ENCODE measurements around the gene PSD4. TPM values are rescaled to one million over a fixed set of nuclear protein-coding genes. Genes with fewer than 3 reads are reported as not detected.

PSD4 gene
- total RNA-seq, 1 experiment from 2014 or later = 9.6 TPM

DNA sequence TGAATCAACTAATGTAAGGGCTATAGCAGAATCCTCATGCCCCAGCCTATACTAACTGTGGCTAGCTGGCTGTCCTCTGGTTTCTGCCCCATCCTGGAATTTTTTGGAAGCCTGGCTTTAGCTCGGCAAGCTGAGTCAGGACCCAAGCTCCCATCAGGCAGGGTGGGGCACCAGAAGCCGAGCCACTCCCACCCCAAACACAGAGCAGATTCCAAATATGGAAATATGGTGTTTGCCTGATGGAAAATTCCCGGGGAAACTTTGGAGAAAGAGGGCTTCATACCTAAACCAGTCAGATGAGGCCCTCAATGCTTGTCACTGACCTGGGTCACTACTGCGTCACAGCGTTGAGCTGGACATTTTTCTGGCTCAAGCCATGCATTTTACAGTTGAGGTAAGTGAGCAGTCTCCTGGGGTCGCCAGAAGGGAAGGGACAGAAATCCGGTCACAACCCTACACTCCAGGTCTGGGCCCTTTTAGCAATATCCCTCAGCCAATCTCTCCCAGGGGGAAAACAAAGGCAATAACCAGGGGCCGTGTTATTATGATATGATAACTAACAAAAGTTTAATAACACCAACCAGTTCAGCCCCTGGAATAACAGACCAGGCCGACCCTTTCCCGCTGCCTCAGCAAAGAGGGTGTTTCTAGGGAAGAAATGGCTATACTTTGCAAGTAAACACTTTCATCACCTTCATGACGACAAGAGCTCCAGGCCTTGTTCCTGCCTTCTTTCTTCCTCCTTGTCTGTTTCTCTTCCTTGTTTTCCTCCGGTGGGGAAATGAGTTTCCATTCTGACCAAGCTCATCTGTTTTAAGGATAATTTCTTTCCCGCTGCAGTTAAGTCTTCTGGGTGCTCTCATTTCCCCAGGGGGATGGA is 37.7 kb downstream of the PSD4 start:
- TF ChIP-seq, protein P1, sequence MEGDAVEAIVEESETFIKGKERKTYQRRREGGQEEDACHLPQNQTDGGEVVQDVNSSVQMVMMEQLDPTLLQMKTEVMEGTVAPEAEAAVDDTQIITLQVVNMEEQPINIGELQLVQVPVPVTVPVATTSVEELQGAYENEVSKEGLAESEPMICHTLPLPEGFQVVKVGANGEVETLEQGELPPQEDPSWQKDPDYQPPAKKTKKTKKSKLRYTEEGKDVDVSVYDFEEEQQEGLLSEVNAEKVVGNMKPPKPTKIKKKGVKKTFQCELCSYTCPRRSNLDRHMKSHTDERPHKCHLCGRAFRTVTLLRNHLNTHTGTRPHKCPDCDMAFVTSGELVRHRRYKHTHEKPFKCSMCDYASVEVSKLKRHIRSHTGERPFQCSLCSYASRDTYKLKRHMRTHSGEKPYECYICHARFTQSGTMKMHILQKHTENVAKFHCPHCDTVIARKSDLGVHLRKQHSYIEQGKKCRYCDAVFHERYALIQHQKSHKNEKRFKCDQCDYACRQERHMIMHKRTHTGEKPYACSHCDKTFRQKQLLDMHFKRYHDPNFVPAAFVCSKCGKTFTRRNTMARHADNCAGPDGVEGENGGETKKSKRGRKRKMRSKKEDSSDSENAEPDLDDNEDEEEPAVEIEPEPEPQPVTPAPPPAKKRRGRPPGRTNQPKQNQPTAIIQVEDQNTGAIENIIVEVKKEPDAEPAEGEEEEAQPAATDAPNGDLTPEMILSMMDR (IDR thresholded peaks at IDR 0.05; ENCODE audit: unreplicated experiment) = no peak
- H3K27me3 Mint-ChIP-seq (ENCODE audit: insufficient read depth, unreplicated experiment) = no peaks in the 10 kb centered on the region
- peak; percentile 78 for DNase-seq (ENCODE audit: unreplicated experiment)
- BruUV-seq (replicated peaks) = TSS peak; percentile 79
- ChIA-PET CTCF (interaction anchor here (1.0 to 19.2 kb wide), 13 partner anchors 9 to 179 kb away, joined by 3 to 505 read pairs (median 3); no protein-coding TSS in a partner anchor), POLR2A (interaction anchor here (0.6 to 4.4 kb wide), 8 partner anchors 9 to 239 kb away, joined by 3 to 64 read pairs (median 4); no protein-coding TSS in a partner anchor)
- peaks cover 6% of the 10 kb centered on the region for H3K36me3 Mint-ChIP-seq (ENCODE audit: insufficient read depth, unreplicated experiment)
- H3K27ac Mint-ChIP-seq (ENCODE audit: low read depth, unreplicated experiment) = peak overlapping the region; percentile 92
- no peaks in the 10 kb centered on the region for H3K9me3 Mint-ChIP-seq (ENCODE audit: unreplicated experiment)
- no peak overlapping the region for H3K4me3 Mint-ChIP-seq (ENCODE audit: unreplicated experiment)
- intact Hi-C loops (cut with micrococcal nuclease) = loop anchor here (2.0 kb wide), 1 partner anchor 71 kb away; no protein-coding TSS in a partner anchor
- H3K4me1 Mint-ChIP-seq (ENCODE audit: insufficient read depth, unreplicated experiment) = peaks cover 30% of the 10 kb centered on the region

GRCh38 chr2:113212245-113213060 is 38.7 kb downstream of the PSD4 start:
- ChIA-PET POLR2A (interaction anchor here (0.6 to 4.4 kb wide), 6 partner anchors 10 to 238 kb away, joined by 3 to 64 read pairs (median 6); no protein-coding TSS in a partner anchor), CTCF (interaction anchor here (0.6 to 19.2 kb wide), 9 partner anchors 8 to 178 kb away, joined by 3 to 505 read pairs (median 11); no protein-coding TSS in a partner anchor)
- Mint-ChIP-seq H3K4me3 (ENCODE audit: unreplicated experiment) (no peak overlapping the region), H3K27me3 (ENCODE audit: insufficient read depth, unreplicated experiment) (no peaks in the 10 kb centered on the region), H3K4me1 (ENCODE audit: insufficient read depth, unreplicated experiment) (peaks cover 30% of the 10 kb centered on the region), H3K9me3 (ENCODE audit: unreplicated experiment) (no peaks in the 10 kb centered on the region), H3K36me3 (ENCODE audit: insufficient read depth, unreplicated experiment) (peaks cover 6% of the 10 kb centered on the region), H3K27ac (ENCODE audit: low read depth, unreplicated experiment) (peak overlapping the region; percentile 92)
- TF ChIP-seq, protein P1 (IDR thresholded peaks at IDR 0.05; ENCODE audit: unreplicated experiment) = no peak
- intact Hi-C loops (cut with micrococcal nuclease) = no loop called here
- no TSS peak for BruUV-seq (replicated peaks)
- no peak for DNase-seq (ENCODE audit: unreplicated experiment)

DNA sequence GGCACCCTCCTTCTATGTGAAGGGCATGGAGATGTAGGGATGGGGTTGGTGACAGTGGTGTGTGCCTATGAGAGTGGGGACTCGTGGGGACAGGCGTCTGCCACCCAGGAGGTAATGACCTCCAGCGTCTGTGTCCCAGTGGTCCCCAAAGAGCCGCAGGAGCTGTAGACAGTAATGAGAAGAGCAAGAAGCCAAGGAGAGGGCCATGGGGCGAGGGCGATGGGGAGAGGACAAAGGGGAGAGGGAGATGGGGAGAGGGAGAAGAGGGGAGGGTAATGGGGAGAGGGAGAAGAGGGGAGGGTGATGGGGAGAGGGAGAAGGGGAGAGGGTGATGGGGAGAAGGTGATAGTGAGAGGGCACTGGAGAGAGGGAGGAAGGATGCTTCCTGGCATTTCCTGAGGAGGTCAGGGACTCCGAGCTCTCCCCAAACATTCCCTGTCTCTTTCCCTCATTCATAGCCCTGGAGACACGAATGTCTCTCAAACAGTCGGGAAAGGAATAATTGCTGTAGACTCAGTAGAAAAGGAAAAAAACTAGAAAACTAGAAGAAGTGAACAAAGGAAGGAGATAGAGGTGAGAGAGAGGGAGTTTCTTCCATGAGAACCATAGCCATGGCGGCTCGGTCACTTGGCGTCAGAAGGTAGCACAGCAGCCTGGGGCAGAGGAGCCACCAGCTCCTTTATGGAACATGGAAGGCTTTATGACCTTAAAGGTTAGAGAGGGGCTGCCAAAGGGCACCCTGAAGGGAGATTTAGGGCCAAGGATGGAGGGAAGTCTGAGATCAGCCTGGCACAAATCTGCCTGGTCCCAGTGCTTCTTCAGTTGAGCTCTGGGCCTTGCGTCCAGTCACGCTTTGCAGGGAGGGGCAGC is 39.5 kb downstream of the PSD4 start:
- no peaks in the 10 kb centered on the region for H3K9me3 Mint-ChIP-seq (ENCODE audit: unreplicated experiment)
- DNase-seq (ENCODE audit: unreplicated experiment) = no peak
- ChIA-PET POLR2A (interaction anchor here (1.0 to 4.4 kb wide), 3 partner anchors 9 to 26 kb away, joined by 3 to 64 read pairs (median 14); no protein-coding TSS in a partner anchor), CTCF (interaction anchor here (0.6 to 19.2 kb wide), 6 partner anchors 10 to 177 kb away, joined by 3 to 505 read pairs (median 14); no protein-coding TSS in a partner anchor)
- peaks cover 35% of the 10 kb centered on the region for H3K4me1 Mint-ChIP-seq (ENCODE audit: insufficient read depth, unreplicated experiment)
- no peaks in the 10 kb centered on the region for H3K27me3 Mint-ChIP-seq (ENCODE audit: insufficient read depth, unreplicated experiment)
- BruUV-seq (replicated peaks) = no TSS peak
- TF ChIP-seq, protein P1 (IDR thresholded peaks at IDR 0.05; ENCODE audit: unreplicated experiment) = no peak
- peak overlapping the region; percentile 43 for H3K27ac Mint-ChIP-seq (ENCODE audit: low read depth, unreplicated experiment)
- H3K36me3 Mint-ChIP-seq (ENCODE audit: insufficient read depth, unreplicated experiment) = peaks cover 6% of the 10 kb centered on the region
- intact Hi-C loops (cut with micrococcal nuclease) = no loop called here
- H3K4me3 Mint-ChIP-seq (ENCODE audit: unreplicated experiment) = no peak overlapping the region
